Measurements from ENCODE around the gene CEMIP. TPM values are rescaled to one million over a fixed set of nuclear protein-coding genes. Genes with fewer than 3 reads are reported as not detected.
A peak's percentile ranks its signal among the peaks of the same experiment; 100 is the strongest.

The CEMIP gene
- total RNA-seq, 1 donor from 2014 or later = not detected

- no peaks in the 10 kb centered on the region for H4K20me1 ChIP-seq (ENCODE audit: low read depth)
- H3K36me3 Mint-ChIP-seq = no peaks in the 10 kb centered on the region
- no peak overlapping the region for H3K9ac ChIP-seq
- H3K4me1 ChIP-seq = peaks cover 3% of the 10 kb centered on the region
- H3K4me3 Mint-ChIP-seq = no peak overlapping the region
- H2AFZ ChIP-seq (replicated peaks) = no peak overlapping the region
- H3K27me3 Mint-ChIP-seq (ENCODE audit: insufficient read depth, low read depth) = peaks cover 2% of the 10 kb centered on the region
- H3K9me3 Mint-ChIP-seq = no peaks in the 10 kb centered on the region
- no peak overlapping the region for H3K4me2 ChIP-seq
- H3K36me3 ChIP-seq = no peaks in the 10 kb centered on the region
- H3F3A ChIP-seq (ENCODE audit: low read depth) = no peaks in the 10 kb centered on the region
- no peaks in the 10 kb centered on the region for H3K27me3 ChIP-seq
- H3K79me2 ChIP-seq (ENCODE audit: low read depth) = no peaks in the 10 kb centered on the region
- H3K9me3 ChIP-seq (ENCODE audit: low read depth) = no peaks in the 10 kb centered on the region
- no peak overlapping the region for H3K4me3 ChIP-seq
- H3K4me1 Mint-ChIP-seq = peaks cover 28% of the 10 kb centered on the region
- no peak for DNase-seq (ENCODE audit: low spot score)
- no peak overlapping the region for H3K27ac ChIP-seq
- TF ChIP-seq CTCF (IDR thresholded peaks at IDR 0.05) (no peak), EZH2 (IDR thresholded peaks at IDR 0.05) (no peak), EZH2phosphoT487 (IDR thresholded peaks at IDR 0.05) (no peak)
- no peak overlapping the region for H3K27ac Mint-ChIP-seq
Measured at GRCh38 chr15:80870366-80870765, 91.2 kb downstream of the CEMIP start.

DNA sequence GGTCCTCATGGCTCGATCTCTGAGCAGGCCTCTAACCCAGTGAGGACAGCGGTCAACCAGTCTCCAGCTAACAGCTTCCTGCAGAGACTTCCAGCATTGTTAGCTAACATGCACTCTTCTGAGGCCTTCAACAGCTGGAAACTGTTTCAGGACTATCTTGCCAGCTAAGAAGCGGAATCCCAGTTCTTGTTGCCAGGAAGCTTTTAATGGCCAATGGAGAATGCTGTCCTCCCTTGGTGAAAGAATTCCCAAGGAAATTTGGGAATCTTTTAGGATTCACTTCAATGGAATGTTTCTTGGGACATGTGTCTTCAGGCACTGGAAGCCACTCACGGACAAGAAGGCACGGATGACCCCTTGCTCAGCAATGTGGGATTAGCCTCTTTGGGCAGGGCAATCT, 91.7 kb downstream of the CEMIP start:
- DNase-seq (ENCODE audit: low spot score) = no peak
- Histone ChIP-seq H3K79me2 (ENCODE audit: low read depth) (no peaks in the 10 kb centered on the region), H3F3A (ENCODE audit: low read depth) (no peaks in the 10 kb centered on the region), H3K9ac (no peak overlapping the region), H3K4me2 (no peak overlapping the region), H3K27me3 (no peaks in the 10 kb centered on the region), H3K36me3 (no peaks in the 10 kb centered on the region), H3K4me1 (peaks cover 3% of the 10 kb centered on the region), H4K20me1 (ENCODE audit: low read depth) (no peaks in the 10 kb centered on the region), H3K27ac (no peak overlapping the region), H3K9me3 (ENCODE audit: low read depth) (no peaks in the 10 kb centered on the region), H3K4me3 (no peak overlapping the region), H2AFZ (replicated peaks) (no peak overlapping the region)
- TF ChIP-seq EZH2 (IDR thresholded peaks at IDR 0.05) (no peak), EZH2phosphoT487 (IDR thresholded peaks at IDR 0.05) (no peak), CTCF (IDR thresholded peaks at IDR 0.05) (no peak)
- Mint-ChIP-seq H3K27me3 (ENCODE audit: insufficient read depth, low read depth) (peaks cover 4% of the 10 kb centered on the region), H3K36me3 (no peaks in the 10 kb centered on the region), H3K4me3 (no peak overlapping the region), H3K27ac (no peak overlapping the region), H3K4me1 (peaks cover 33% of the 10 kb centered on the region), H3K9me3 (no peaks in the 10 kb centered on the region)

- Histone ChIP-seq H3K4me3 (no peak overlapping the region), H3K4me2 (no peak overlapping the region), H3K27ac (no peak overlapping the region), H3F3A (ENCODE audit: low read depth) (no peaks in the 10 kb centered on the region), H3K4me1 (peaks cover 3% of the 10 kb centered on the region), H4K20me1 (ENCODE audit: low read depth) (no peaks in the 10 kb centered on the region), H3K9ac (no peak overlapping the region), H3K79me2 (ENCODE audit: low read depth) (no peaks in the 10 kb centered on the region), H3K27me3 (no peaks in the 10 kb centered on the region), H3K36me3 (no peaks in the 10 kb centered on the region), H2AFZ (replicated peaks) (no peak overlapping the region), H3K9me3 (ENCODE audit: low read depth) (no peaks in the 10 kb centered on the region)
- DNase-seq (ENCODE audit: low spot score) = peak; percentile 34
- Mint-ChIP-seq H3K27me3 (ENCODE audit: insufficient read depth, low read depth) (peaks cover 5% of the 10 kb centered on the region), H3K36me3 (no peaks in the 10 kb centered on the region), H3K27ac (peak overlapping the region; percentile 37), H3K4me1 (peaks cover 41% of the 10 kb centered on the region), H3K4me3 (no peak overlapping the region), H3K9me3 (no peaks in the 10 kb centered on the region)
- TF ChIP-seq CTCF (IDR thresholded peaks at IDR 0.05) (no peak), EZH2 (IDR thresholded peaks at IDR 0.05) (no peak), EZH2phosphoT487 (IDR thresholded peaks at IDR 0.05) (no peak)
Measured at GRCh38 chr15:80871858-80872257, 92.7 kb downstream of the CEMIP start.

Measured in neural progenitor cell (in vitro differentiated cells).